ENCODE results near the gene ALDH3A1. TPM values are rescaled to one million over a fixed set of nuclear protein-coding genes. Genes with fewer than 3 reads are reported as not detected.

The ALDH3A1 gene
- total RNA-seq, 1 experiment from 2014 or later, result not detected

DNA sequence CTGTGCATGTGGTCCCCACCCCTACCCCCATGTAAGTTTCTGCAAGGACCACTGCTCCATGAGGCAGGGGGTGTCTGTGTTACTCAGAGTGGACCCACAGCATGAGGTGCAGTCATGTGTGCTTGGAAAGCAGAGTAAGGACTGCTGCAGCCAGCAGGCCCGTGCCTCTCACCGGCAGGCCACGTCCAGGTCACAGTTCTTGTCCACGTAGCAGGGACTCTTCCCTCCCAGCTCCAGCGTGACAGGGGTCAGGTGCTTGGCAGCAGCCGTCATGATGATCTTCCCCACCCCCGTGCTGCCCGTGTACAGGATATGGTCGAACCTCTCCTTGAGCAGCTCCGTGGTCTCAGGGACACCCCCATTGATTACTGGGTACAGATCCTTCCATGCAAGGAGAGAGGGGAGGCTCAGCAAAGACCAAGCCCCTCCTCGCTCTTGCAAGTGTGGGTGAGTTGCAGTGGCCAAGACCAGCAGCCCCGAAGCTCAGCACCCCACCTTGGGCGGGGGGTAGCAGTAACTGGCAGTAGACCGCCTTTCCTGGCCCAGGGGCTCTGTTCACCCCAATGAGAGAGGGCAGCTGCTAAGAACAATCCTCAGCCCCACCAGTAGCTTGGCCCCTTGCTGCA lies 6.2 kb downstream of the ALDH3A1 start:
- no peak for DNase-seq (ENCODE audit: low read depth)

DNA sequence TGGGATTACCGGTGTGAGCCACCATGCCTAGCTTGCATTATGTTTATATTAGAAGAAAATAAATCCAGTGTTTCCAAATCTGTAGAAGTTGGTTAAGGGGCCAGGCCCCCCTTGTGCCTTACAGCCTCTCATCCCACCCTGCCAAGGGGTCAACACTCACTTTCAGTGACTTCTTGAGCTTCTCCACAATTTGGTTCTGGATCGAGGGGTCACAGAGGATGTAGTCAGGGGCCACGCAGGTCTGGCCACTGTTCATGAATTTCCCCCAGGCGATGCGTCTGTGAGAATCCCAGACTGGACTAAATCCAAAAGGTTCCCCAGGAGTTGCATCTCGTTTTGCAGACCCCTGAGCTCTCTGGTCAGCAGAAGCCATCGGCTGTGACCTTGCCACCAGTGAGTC lies 7.2 kb downstream of the ALDH3A1 start:
- DNase-seq (ENCODE audit: low read depth), result no peak

DNA sequence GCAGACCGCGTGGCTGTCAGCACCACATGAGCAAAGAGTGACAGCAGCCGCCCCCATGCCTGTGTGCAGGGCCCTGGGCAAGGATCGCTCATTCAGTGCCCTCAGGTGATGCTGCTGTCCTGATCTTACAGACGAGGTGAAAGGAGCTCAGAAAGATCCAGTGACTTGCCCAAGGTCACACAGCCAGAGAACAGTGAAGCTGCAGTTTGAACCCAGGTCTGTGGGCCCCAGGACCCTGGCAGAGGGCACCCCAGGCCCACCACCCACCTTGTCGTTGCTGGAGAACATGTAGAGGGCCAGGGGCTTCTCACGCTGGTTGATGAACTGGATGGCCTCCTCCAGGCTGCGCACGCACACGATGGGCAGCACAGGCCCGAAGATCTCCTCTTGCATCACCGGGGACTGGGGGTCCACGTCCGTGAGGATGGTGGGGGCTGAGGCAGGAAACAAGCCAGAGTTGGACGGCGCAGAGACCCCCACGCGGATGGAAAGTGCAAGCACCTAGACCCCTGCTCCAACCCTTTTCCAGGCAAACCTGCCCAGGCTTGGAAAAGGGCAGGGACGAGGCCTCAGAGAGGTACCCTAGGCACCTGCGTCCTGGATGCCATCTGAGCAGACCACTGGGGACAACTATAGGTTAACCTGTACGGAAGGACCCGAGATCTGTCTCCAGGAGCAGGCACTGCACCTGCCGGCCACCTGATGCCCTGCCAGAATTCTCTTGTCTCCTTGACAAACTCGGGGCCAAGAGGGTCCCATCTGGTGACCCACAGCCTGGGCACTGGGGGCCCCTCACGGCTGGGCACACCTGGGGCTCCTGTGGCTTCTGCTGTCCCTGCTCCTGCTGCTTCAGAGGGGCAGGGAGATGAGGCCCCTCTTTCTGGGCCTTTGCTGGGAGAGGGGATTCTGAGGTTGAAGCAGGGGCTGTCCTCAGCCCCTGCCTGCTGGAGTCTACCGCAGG lies 8.6 kb downstream of the ALDH3A1 start:
- no peak for DNase-seq (ENCODE audit: low read depth)

DNA sequence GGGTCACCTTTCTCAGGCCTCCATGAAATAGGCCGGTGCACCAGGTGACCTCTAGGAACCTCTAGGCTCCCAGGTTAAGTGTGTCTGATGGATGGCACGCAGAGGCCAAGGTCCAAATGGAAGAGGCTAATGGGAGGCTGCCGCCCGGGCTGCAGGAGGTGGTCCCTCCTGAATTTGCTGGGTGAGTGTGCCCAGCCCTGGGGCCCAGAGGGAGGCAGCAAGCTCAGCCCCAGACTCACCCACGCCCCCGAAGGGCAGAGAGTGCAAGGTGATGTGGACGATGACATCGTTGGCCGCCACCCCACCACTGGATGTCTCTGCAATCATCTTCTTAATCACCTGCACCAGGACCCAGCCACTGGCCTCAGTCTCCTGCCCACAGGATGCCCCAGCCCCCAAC lies 9.3 kb downstream of the ALDH3A1 start:
- DNase-seq (ENCODE audit: low read depth), result no peak

DNA sequence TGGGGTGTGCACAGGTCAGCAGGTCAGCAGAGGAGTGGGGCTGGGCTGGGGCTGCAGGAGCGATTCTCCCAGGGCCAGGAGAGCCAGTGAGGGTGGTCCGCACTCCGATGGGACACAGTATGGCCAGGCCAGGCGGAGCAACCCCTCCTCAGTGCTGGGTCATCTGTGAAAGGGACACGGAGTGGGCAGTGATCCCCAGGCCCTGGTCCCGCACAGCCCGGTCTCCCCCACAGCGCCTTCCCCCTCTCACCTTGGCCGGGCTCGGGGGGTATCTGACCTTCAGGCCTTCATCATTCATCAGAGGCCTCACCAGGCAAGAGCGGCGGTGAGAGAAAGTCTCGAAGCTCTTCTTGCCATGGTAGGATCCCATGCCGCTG lies 10.0 kb downstream of the ALDH3A1 start:
- no peak for DNase-seq (ENCODE audit: low read depth)

DNA sequence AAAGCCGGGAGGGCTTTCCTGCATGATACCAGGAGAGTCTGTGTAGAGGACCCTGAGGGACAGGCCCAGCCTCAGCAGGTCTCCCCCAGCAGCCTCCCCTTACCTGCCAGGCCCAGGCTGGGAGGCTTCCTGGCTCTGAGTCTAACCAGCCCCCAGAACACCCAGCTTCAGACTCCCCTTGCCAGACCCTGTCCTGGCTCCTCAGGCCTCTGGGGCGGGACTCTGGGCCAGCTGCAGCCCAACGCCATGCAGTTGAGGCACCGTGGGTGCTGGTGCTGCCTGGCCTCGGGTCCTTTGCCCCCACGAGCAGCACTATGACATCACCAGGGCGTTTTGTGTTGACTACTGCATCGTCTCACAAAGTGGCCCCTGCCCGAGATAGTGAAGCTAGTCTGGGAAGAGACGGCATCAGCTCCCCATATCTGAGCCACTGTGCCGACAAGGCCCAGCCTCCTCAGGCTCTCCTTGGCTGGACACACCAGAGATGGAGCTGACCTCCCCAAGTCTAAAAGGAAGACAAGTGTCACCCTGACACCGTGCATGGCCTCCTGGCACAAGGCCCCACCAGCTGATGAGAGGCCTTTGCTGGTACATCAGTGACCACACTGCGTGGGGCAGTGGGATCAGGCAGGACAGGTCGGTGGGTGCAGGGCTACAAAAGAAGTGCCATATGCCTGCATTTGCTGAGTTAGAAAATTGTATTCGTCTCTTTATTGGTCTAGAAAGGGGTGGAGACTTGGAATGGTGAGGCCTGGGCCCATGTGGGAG lies 10.6 kb downstream of the ALDH3A1 start:
- DNase-seq (ENCODE audit: low read depth), result no peak

DNA sequence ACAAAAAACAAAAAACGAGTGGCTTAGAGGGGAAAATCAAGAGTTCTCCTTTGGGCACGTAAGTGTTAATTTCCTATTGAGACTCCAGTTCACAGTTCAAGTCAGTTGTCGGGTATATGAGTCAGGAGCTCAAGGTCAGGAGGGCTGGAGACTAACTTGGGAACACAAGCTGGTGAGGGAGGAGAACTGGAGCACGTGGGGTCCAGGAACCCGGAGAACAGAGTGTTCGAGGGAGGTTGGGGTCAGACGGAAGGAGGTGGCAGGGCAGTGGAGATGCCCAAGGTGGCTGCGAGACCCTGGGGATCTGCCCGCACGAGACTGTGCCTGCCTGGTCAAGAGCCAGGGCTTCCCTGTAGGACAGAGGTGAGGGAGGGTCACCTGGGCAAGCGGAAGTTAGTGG lies 12.0 kb downstream of the ALDH3A1 start:
- no peak for DNase-seq (ENCODE audit: low read depth)

DNA sequence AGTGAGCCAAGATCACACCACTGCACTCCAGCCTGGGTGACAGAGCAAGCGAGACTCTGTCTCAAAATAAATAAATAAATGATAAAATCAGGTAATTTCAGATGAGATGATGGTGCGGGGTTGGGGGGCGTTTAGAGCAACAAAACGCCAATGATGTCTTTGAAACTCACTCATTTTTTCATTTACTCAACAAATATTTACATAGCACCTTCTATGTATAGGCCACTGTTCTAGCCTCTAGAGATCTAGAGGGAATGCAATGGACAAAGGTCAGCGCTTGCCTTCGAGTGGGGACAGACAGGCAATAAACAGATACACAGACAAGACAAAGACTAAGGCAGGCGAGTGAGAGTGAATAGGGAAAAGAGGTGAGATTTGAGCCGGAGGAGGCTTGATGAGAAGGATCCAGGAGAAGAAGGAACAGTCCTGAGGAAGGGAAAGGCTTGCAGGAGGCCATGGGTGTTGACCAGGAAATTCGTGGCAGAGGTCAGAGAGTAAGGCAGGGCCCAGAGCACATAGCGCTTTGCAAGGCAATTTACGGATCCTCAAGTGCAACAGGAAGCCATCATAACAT lies 14.1 kb downstream of the ALDH3A1 start:
- no peak for DNase-seq (ENCODE audit: low read depth)

DNA sequence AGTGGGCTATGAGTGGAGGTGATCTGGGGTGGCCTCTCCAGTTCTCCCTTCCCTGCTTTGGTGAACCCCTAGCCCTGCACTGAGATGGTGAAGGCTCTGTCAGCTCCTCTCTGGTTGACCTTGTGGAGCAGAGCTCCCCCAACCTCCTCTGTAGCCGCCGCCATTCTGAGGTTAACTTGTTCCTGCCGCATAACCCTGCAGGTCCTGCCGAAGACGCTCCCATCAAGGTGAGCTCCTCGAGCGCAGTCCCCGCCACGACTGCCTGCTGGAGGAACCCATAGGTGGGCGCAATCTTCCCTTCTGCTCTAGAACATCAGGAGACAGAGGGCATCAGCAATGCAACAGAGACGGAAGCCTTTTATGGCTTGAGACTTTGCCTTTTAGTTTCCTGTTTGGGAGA lies 16.5 kb downstream of the ALDH3A1 start:
- no peak for DNase-seq (ENCODE audit: low read depth)

DNA sequence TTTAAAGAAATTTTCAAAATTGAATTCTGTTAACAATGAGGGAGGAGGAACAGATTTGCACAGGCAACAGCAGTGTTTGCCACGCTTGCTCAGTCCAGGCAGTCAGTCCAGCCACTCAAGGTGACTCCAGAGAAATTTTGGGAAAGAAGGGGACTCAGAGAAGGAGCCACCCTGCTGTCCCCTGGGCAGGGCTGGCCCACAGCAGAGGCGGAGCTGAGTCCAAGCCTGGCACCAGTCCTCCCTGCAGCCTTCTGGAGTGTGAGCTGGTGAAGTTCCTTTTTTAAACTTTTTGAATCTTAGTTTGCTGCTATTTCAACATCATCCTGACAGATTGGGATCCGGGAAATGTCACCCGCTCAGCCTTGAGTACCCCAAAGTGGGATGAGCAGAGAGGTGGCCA lies 17.3 kb downstream of the ALDH3A1 start:
- DNase-seq (ENCODE audit: low read depth), result no peak

DNA sequence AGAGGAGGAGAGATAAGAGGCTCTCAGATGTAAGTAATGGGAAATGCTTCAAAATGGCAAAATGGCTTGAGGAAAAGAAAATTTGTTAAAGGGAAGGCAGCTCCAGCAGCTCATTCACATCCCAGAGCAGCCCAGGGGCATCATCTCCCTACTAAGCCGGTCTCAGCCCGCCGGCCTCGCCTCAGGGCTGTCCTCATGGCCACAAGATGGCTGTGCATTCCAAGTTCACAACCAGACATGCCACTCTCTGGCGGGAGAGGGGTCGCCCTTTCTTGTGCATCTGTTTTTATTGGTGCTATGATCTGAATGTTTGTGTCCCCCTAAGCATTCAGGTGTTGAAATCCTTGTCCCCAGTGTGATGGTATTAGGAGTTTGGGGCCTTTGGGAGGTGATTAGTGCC lies 18.2 kb downstream of the ALDH3A1 start:
- no peak for DNase-seq (ENCODE audit: low read depth)

DNA sequence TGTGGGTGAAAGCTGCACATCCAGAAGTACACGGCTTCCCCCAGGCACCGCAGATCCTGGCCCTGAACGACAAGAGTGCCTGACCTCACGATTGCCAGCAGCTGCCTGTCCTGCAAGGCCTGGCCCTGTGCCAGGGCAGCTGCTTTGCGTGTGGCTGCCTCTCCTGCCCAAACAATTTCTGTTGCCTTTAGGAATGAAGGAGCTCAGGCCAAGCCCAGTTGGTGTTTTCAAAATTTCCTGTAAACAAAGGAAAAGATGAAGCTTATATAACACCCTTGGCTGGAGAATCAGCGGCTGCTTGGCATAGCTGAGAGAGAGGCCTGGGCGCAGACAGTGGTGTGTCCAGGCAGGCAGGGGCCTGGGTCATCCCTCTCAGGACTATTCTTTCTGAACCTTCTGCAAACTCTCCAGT lies 20.0 kb downstream of the ALDH3A1 start:
- peak; percentile 83 for DNase-seq (ENCODE audit: low read depth)

DNA sequence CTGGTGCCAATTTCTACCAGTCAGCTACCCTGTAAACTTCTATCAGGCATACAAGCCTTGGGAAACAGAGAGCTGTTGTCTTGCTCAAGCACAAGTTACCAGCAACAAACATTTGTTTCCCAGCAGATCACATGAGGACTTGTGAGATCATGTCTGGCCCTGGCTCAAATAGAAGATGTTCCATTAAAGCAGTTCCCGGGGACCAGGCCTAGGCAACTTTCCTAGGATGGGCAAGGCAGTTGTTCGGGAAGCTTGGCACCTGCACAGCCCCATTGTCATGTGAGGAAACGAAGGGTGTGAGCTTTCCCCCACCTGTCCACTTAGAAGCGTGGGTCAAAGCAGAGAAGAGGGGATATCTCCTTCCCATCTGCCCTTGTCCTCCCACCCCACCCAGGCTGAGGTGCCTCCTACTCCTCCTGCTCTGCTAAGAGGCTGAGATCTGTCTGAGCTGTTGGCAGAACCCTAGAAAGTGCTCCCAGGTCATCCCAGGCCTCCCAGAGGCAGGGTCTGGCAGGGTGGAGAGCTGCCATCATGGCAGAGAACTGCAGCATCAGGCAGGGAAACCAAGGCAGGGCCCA lies 20.5 kb downstream of the ALDH3A1 start:
- DNase-seq (ENCODE audit: low read depth), result peak; percentile 56

DNA sequence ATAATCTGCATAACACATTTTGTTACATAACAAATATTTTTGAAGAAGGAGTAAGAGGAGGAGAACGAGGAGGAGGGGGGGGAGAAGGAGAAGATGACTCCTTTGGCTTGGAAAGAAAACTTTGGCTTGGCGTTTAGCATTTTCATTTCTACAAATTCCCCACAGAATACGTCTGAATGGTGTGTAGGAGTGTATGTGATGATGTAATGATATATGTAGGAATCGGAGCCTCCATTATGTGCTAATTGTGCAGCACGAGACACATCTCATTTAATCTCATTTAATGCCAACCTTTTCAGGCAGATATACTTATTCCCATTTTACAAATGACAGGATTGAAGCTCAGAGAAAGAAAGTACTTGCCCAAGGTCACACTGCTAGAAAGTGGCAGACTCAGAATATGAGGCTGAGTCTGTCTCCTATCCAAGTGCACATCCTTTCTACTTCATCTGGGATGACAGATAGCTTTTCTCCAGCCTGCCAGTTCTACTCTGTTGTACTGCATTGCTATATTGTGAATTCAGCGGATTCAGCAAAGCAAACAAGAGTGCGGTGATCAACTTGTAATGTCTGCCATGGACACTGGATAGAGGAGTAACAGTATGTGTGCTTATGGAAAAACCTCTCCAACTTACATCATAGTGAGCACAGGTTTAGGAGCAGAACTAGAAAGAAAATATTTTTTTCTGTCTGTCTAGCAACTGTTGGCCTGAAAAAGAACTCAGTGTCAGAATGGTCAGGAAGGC lies 21.3 kb downstream of the ALDH3A1 start:
- no peak for DNase-seq (ENCODE audit: low read depth)

DNA sequence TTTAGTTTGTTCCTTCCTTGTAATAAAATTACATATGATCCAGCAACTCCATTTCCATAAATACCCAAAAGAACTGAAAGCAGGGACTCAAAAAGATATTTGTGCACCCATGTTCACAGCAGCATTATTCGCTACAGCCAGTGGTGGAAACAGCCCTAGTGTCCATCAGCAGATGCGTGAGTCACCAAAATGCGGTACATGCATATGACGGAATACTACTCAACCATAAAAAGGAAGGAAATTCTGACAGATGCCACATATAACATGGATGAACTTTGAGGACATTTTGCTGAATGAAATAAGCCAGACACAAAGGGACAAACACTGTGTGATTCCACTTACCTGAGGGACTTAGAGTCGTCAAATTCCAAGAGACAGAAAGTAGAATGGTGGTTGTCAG lies 22.6 kb downstream of the ALDH3A1 start:
- DNase-seq (ENCODE audit: low read depth), result no peak

DNA sequence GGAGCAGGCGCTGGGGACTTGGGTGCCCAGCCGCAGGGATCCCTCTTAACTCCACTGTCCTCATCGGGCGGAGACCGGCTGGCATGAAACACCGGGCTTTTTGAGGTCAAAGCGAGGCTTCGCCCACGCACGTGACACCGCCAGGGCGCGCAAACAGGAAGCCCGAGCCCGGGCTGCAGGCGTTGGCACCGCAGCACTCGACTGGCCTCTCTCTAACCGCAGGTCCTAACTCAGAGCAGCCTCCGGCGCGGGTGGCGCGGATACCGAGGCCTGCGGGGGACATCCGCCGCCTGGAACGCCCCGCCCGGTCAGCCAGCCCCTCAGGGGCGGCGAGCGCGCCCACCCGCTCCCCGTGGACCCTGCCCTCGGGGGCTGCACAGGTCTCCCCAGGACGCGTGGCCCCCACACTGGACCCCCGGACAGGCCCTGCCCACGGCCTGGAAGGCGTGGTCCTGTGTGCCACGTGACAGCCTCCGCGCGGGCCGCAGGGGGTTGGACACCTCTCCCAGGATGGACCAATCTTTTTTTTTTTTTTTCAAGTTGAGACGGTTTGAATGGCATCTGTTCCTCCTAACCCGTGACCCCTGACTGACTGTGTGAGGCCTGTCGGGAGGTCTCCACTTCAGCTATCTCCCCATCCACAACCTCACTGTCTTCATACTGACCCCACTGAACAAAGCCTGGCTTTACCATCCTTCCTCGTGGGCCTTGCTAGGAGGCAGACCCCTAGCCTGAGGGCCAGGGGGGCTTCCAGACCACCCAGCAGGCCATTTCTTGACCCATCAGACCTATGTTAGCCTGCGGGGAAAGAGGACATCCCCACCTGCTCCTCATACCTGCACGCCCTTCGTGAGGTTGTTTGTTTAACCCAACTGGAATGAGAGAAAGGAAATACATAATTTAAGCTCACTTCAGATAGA lies 23.3 kb downstream of the ALDH3A1 start:
- DNase-seq (ENCODE audit: low read depth), result no peak

DNA sequence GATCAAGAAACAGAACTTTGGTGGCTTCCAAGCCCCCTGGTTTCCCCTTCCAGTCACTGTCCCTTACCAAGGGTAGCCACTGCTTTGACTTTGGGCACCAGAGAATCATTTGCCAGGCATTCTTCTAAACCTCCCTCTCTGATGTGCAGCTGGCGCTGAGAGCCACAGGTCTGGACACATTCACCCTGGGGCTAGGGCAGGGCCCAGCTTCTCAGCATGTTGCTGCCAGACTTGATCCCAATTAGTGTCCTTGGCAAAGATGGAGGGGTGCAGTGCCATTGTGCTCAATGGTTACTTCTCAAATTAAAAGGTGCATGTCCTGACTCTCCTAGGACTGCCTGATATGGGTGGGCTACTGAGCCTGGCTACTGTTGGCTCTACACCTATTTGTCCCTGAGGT lies 24.1 kb downstream of the ALDH3A1 start:
- DNase-seq (ENCODE audit: low read depth), result peak; percentile 12

DNA sequence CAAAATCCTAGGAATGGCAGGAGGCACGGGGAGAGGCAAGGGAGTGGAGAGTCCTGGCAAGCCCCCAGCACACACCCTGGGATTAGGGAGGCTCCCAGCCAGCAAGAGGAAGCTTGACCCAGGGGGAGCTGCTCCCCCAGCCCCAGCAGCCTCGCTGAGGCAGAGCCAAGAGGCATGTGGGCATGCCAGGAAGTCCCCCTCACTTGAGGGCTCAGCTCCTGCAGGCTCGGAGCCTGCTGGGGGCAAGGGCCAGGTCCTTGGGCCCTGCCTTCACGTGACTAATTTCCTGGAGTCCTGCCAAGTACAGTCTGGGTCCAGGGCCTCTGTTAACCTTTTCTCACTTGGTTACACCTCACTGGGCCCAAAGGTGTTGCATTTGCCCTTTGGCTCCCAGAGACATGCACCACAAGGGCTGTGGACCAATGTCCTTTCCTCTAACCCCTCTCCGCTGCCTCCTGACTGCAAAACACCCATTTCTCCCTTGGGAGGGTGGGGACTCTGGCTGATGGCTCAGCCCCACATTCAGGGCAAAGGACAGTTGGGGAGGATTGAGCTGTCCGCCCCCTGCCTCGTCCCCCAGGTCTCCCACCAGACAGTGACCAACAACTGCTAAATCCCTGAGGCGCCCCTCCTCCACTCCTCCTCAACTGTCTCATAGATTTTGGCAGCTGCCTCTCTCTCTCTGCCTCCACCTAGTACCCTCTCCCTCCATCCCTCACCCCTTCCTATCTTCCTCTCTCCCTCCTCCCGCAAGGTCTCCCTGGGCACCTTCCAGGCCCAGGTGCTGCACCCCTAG lies 27.3 kb downstream of the ALDH3A1 start:
- DNase-seq (ENCODE audit: low read depth), result no peak

DNA sequence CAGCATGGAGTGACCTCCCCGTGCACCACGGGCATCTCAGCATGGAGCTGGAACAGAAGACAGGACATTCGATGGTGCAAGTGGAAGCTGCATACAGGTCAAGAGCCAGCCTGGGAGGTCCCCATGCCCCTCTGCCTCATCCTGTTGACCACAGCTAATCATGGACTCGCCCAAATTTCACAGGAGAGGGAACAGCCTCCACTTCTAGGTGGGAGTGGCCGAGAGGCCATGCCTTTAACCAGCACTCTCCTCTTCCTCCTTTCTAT lies 28.0 kb downstream of the ALDH3A1 start:
- no peak for DNase-seq (ENCODE audit: low read depth)
